Loucy (cell line): ENCODE results near the gene IL24.
A peak's percentile ranks its signal among the peaks of the same experiment; 100 is the strongest.
"Not testable (repeated sequence)": the region's sequence is repeated elsewhere in the genome, so short reads cannot be mapped to it uniquely, and the experiment has no call there.

Experiments
- H2AFZ ChIP-seq: fragments of 200-600 bp; sonication (generic); 2 replicates; pipeline ENCODE4 v1.6.0; 2016; ENCODE audit warnings: antibody characterized with exemption, mild to moderate bottlenecking, low read length, moderate library complexity
- H3F3A ChIP-seq: fragments of 200-600 bp; 2 replicates; pipeline ENCODE4 v1.6.0; 2016; ENCODE audit warnings: antibody characterized with exemption, low read depth, mild to moderate bottlenecking
- H3K27me3 ChIP-seq: fragments of 200-600 bp; sonication (generic); 2 replicates; pipeline ENCODE4 v1.6.1; 2014; ENCODE audit warnings: low read length, mild to moderate bottlenecking; ENCODE audit not compliant: insufficient read depth, poor library complexity, severe bottlenecking
- H3K36me3 ChIP-seq: fragments of 200-600 bp; sonication (generic); 2 replicates; pipeline ENCODE4 v1.6.1; 2016; ENCODE audit warnings: low read length; ENCODE audit not compliant: insufficient read depth
- H3K4me1 ChIP-seq: fragments of 200-600 bp; sonication (generic); 2 replicates; pipeline ENCODE4 v1.5.1; 2014; ENCODE audit warnings: low read length, mild to moderate bottlenecking; ENCODE audit not compliant: insufficient read depth, poor library complexity, severe bottlenecking
- H3K4me2 ChIP-seq: fragments of 200-600 bp; sonication (generic); 2 replicates; pipeline ENCODE4 v1.6.0; 2014; ENCODE audit warnings: antibody characterized with exemption, low read length, low read depth, mild to moderate bottlenecking; ENCODE audit not compliant: poor library complexity, severe bottlenecking
- H3K4me3 ChIP-seq: fragments of 200-600 bp; sonication (generic); 2 replicates; pipeline ENCODE4 v1.5.1; 2014; ENCODE audit warnings: low read length, mild to moderate bottlenecking, mixed read lengths; ENCODE audit not compliant: poor library complexity, severe bottlenecking
- H3K79me2 ChIP-seq: fragments of 200-600 bp; sonication (generic); 2 replicates; pipeline ENCODE4 v1.6.1; 2014; ENCODE audit warnings: low read length; ENCODE audit not compliant: insufficient read depth
- H3K9ac ChIP-seq: fragments of 200-600 bp; sonication (generic); 2 replicates; pipeline ENCODE4 v1.6.0; 2014; ENCODE audit warnings: mild to moderate bottlenecking, low read depth, low read length, moderate library complexity; ENCODE audit not compliant: poor library complexity, severe bottlenecking
- H3K9me2 ChIP-seq: fragments of 200-600 bp; sonication (generic); replicated peaks from 2 replicates; pipeline ENCODE4 v1.6.1; 2016; ENCODE audit warnings: low read depth, low read length, mixed read lengths
- H3K9me3 ChIP-seq: fragments of 200-600 bp; sonication (generic); 2 replicates; pipeline ENCODE4 v1.6.1; 2014; ENCODE audit warnings: mild to moderate bottlenecking, antibody characterized with exemption, low read length, low read depth; ENCODE audit not compliant: insufficient read depth
- H4K20me1 ChIP-seq: fragments of 200-600 bp; sonication (generic); 2 replicates; pipeline ENCODE4 v1.6.0; 2014; ENCODE audit warnings: antibody characterized with exemption, low read length, mild to moderate bottlenecking; ENCODE audit not compliant: insufficient read depth, poor library complexity, severe bottlenecking
- CTCF ChIP-seq: fragments of 200-600 bp; sonication (generic); conservative IDR thresholded peaks from 2 replicates; pipeline ENCODE4 v1.5.1; 2014; ENCODE audit warnings: mild to moderate bottlenecking, antibody characterized with exemption, low read length
- EZH2phosphoT487 ChIP-seq: fragments of 200-600 bp; IDR thresholded peaks from 2 replicates; pipeline ENCODE4 v1.6.1; 2018; ENCODE audit warnings: antibody characterized with exemption, mild to moderate bottlenecking, moderate library complexity, borderline replicate concordance

IL24 gene

GRCh38 chr1:206922524-206922923 lies 25.3 kb downstream of the IL24 start:
- peaks cover 33% of the 10 kb centered on the region for H3K4me1 ChIP-seq
- no peaks in the 10 kb centered on the region for H3K27me3 ChIP-seq
- H3K79me2 ChIP-seq: no peaks in the 10 kb centered on the region
- H3K9ac ChIP-seq: peak overlapping the region; percentile 63
- no peaks in the 10 kb centered on the region for H3K9me2 ChIP-seq
- H3K4me2 ChIP-seq: peak overlapping the region; percentile 72
- peak overlapping the region; percentile 56 for H3K4me3 ChIP-seq
- no peaks in the 10 kb centered on the region for H3K9me3 ChIP-seq
- H3F3A ChIP-seq: no peaks in the 10 kb centered on the region
- H4K20me1 ChIP-seq: no peaks in the 10 kb centered on the region
- TF ChIP-seq CTCF: no peak
- no peak for TF ChIP-seq EZH2phosphoT487
- H3K36me3 ChIP-seq: no peaks in the 10 kb centered on the region
- no peak overlapping the region for H2AFZ ChIP-seq

- no peak for TF ChIP-seq EZH2phosphoT487
- TF ChIP-seq CTCF: no peak
- no peaks in the 10 kb centered on the region for H3K9me3 ChIP-seq
- no peaks in the 10 kb centered on the region for H3K27me3 ChIP-seq
- H3K4me2 ChIP-seq: peak overlapping the region; percentile 72
- no peaks in the 10 kb centered on the region for H3K36me3 ChIP-seq
- H4K20me1 ChIP-seq: no peaks in the 10 kb centered on the region
- peak overlapping the region; percentile 57 for H2AFZ ChIP-seq
- H3K4me1 ChIP-seq: peaks cover 33% of the 10 kb centered on the region
- H3K9ac ChIP-seq: peak overlapping the region; percentile 63
- H3K9me2 ChIP-seq: no peaks in the 10 kb centered on the region
- no peaks in the 10 kb centered on the region for H3F3A ChIP-seq
- H3K79me2 ChIP-seq: no peaks in the 10 kb centered on the region
- H3K4me3 ChIP-seq: peak overlapping the region; percentile 56
Observed at GRCh38 chr1:206923009-206923960, 26.0 kb downstream of the IL24 start.

- not testable (repeated sequence) for H2AFZ ChIP-seq, H3K79me2 ChIP-seq, H3K4me3 ChIP-seq, H3K9me2 ChIP-seq, H4K20me1 ChIP-seq, H3K27me3 ChIP-seq, H3K9me3 ChIP-seq, H3K4me2 ChIP-seq, H3K9ac ChIP-seq, H3K36me3 ChIP-seq, H3F3A ChIP-seq
- peaks cover 33% of the 10 kb centered on the region for H3K4me1 ChIP-seq
Observed at GRCh38 chr1:206923961-206924557, 26.8 kb downstream of the IL24 start.
